ENCODE results near the gene ISYNA1. TPM values are rescaled to one million over a fixed set of nuclear protein-coding genes. Genes with fewer than 3 reads are reported as not detected.

ISYNA1 gene
- total and polyA plus RNA-seq, 12 donors = 12.6 to 137 (median 20.5) TPM

GRCh38 chr19:18430417-18431144 is 7.4 kb downstream of the ISYNA1 start:
- Histone ChIP-seq H3K4me1 (peaks cover 24 to 71% (median 49%) of the 10 kb centered on the region in 9 donors), H3K27ac (no peak overlapping the region), H3K27me3 (no peaks in the 10 kb centered on the region), H3K4me3 (no peak overlapping the region), H3K36me3 (peaks cover 0 to 33% (median 0%) of the 10 kb centered on the region in 9 donors), H3K9me3 (no peaks in the 10 kb centered on the region)
- intact Hi-C loops (cut with DNase I) = no loop called here
- no peak for TF ChIP-seq CTCF (IDR thresholded peaks at IDR 0.05)
- DNase-seq (peak in 1 of 2 donors; percentile 15), ATAC-seq (no peak)
- 89 to 92% methylated on average over 21 of the region's 21 CpGs for WGBS, 2 donors

DNA sequence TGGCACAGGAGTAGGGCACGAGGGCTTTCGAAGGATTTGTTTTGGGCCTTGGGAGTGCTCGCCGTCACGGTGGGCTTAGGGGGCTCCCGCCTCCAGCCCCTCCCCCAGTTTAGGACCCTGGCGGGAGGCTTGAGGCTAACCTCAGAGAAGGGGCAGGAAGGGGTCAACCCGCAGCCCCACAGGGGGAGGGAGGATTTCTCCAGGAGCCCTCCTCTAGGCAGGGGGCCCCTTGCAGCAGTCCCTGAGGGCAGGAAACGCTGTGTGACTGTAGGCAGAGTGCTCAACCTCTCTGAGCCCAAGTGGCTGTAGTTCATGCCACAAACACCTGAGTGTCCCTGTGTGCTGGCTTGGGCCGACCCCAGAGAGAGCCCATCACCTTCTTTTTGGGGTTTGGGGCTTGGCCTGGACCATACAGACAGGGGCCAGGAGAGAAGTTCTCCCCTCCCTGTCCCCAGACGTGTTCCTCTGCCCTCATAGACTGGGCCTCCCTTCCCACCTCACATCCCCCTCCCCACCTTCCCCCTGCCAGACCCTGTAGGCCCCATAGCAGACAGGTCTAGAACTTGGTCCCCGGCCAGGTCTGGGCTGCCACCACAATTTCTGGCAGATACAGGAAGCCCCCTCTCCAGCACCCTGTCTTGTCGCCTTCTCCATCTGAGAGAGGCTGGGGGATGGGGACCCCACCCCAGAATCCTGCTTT is 8.1 kb downstream of the ISYNA1 start:
- intact Hi-C loops (cut with DNase I) = no loop called here
- DNase-seq = peak in 1 of 2 donors; percentile 17
- peak overlapping the region in 9 of 10 donors; percentile 34 to 53 (median 48) for H3K4me3 ChIP-seq

GRCh38 chr19:18428787-18429674 is 8.9 kb downstream of the ISYNA1 start:
- H3K36me3 ChIP-seq = peaks cover 0 to 22% (median 0%) of the 10 kb centered on the region in 9 donors
- TF ChIP-seq CTCF (IDR thresholded peaks at IDR 0.05) = no peak
- intact Hi-C loops (cut with DNase I) = no loop called here
- H3K4me3 ChIP-seq = peak overlapping the region in 9 of 10 donors; percentile 34 to 53 (median 48)
- no peaks in the 10 kb centered on the region for H3K27me3 ChIP-seq
- WGBS, 2 donors = 8 to 20% methylated on average over 70 to 77 of the region's 77 CpGs
- no peaks in the 10 kb centered on the region for H3K9me3 ChIP-seq
- DNase-seq = peak; percentile 76 to 80
- H3K27ac ChIP-seq = peak overlapping the region in 9 of 10 donors; percentile 13 to 80 (median 71)
- H3K4me1 ChIP-seq = peaks cover 28 to 79% (median 55%) of the 10 kb centered on the region in 9 donors
- peak; percentile 45 to 74 (median 50) for ATAC-seq

More for the DNA sequence above, 8.1 kb downstream of the ISYNA1 start:
- H3K4me1 ChIP-seq = peaks cover 28 to 78% (median 55%) of the 10 kb centered on the region in 9 donors
- H3K9me3 ChIP-seq = no peaks in the 10 kb centered on the region
- H3K36me3 ChIP-seq = peaks cover 0 to 26% (median 0%) of the 10 kb centered on the region in 9 donors
- H3K27ac ChIP-seq = peak overlapping the region in 9 of 10 donors; percentile 13 to 80 (median 71)
- no peak for ATAC-seq
- 58 to 64% methylated on average over 13 of the region's 13 CpGs for WGBS, 2 donors
- no peaks in the 10 kb centered on the region for H3K27me3 ChIP-seq
- TF ChIP-seq CTCF (IDR thresholded peaks at IDR 0.05) = no peak
